GM12875 (cell line): Measurements from ENCODE around the gene ADAMTSL2.

ENCODE experiments used
- H3K4me3 ChIP-seq: one replicate; pipeline ENCODE4 v1.5.1; 2011; ENCODE audit warnings: low read depth, low read length, control low read depth
- TF ChIP-seq, protein P1 (sequence below): IDR thresholded peaks from 2 replicates; pipeline ENCODE4 v1.5.1; 2011; ENCODE audit warnings: low read depth, mild to moderate bottlenecking, control low read depth, inconsistent platforms, low read length, moderate library complexity, borderline replicate concordance; ENCODE audit not compliant: insufficient read depth

Gene ADAMTSL2

DNA sequence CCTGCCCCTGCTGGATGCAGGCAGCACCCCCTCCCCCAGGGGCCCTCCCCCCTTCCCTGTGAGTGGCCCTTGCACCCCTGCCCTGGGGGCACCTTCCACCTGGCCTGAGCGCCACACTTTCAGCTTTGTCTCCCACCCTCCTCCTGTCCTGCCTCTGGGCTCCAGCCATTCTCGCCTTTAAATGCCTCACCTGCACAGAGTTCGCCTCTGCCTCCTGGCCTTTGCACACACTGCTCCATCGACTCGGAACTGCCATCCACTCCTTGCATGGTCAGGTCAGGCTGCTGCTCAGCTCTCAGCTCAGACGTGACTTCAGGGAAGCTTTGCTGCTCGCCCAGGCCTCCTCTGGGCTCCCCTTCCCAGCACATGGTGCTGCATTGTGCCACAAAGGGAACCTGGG, 64.5 kb downstream of the ADAMTSL2 start:
- no peak overlapping the region for H3K4me3 ChIP-seq
- TF ChIP-seq, protein P1, sequence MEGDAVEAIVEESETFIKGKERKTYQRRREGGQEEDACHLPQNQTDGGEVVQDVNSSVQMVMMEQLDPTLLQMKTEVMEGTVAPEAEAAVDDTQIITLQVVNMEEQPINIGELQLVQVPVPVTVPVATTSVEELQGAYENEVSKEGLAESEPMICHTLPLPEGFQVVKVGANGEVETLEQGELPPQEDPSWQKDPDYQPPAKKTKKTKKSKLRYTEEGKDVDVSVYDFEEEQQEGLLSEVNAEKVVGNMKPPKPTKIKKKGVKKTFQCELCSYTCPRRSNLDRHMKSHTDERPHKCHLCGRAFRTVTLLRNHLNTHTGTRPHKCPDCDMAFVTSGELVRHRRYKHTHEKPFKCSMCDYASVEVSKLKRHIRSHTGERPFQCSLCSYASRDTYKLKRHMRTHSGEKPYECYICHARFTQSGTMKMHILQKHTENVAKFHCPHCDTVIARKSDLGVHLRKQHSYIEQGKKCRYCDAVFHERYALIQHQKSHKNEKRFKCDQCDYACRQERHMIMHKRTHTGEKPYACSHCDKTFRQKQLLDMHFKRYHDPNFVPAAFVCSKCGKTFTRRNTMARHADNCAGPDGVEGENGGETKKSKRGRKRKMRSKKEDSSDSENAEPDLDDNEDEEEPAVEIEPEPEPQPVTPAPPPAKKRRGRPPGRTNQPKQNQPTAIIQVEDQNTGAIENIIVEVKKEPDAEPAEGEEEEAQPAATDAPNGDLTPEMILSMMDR: no peak

DNA sequence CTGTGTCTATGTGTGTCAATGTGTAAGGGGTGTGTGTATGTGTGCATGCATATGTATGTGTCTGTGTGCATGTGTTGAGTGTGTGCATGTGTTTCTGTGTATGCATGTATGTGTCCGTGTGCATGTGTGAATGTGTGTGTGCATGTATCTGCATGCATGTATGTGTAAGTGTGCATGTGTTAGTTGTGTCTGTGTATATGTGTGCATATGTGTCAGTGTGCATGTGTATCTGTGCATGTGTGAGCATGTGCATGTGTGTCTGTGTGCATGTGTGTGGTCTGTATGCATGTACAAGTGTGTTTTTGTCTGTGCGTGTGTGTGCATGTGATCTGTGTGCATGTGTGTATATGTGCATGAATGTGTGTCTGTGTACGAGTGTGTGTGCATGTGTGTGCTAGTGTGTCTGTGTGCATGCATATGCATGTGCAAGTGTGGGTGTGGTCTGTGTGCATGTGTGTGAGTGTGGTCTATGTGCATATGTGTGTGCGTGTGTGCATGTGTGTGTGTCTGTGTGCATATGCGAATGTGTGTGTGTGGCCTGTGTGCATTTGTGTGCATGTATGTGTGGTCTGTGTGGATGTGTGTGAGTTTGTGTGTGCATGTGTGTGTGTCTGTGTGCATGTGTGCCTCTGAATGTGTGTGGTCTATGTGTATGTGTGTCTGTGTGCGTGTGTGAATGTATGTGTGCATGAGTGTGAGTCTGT, 65.1 kb downstream of the ADAMTSL2 start:
- no peak overlapping the region for H3K4me3 ChIP-seq
- TF ChIP-seq, protein P1: no peak

DNA sequence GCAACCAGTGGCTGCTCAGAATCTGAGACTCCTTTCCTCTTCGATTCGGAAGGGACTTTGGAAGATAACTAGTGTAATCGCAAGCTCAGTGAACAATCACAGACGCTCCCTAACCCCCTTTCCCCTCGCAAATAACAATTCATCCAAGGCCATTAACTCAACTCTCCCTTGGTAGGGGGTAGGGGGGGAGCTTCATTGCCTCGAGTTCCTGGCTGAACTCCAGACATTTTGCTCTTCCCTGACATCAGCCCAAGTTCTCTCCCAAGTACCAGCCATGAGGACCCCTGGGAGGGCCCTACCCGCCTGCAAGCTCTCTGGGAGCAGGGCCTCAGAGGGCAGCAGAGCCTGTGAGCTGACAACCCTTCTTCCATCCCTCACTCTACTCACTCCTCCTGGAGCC, 66.2 kb downstream of the ADAMTSL2 start:
- H3K4me3 ChIP-seq: no peak overlapping the region
- TF ChIP-seq, protein P1: no peak

DNA sequence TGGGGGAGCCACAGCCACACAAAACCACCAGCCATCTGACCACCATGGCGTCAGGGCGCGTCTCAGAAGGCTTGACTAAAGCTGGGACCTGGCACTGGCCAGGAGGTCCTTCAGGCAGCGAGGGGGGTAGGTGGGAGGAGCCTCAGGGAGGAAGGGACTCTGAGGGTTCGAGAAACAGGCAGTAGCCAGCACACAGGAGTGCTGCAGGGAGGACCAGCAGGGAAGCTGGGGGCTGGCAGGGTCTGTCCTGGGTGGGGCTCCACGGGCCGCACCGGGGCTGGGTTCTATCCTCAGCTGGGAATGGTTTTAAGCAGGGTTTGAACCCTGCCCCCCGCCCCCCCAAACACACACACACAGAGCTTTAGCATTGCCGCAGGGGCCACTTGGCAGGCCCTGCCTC, 67.2 kb downstream of the ADAMTSL2 start:
- TF ChIP-seq, protein P1: no peak
- H3K4me3 ChIP-seq: no peak overlapping the region

DNA sequence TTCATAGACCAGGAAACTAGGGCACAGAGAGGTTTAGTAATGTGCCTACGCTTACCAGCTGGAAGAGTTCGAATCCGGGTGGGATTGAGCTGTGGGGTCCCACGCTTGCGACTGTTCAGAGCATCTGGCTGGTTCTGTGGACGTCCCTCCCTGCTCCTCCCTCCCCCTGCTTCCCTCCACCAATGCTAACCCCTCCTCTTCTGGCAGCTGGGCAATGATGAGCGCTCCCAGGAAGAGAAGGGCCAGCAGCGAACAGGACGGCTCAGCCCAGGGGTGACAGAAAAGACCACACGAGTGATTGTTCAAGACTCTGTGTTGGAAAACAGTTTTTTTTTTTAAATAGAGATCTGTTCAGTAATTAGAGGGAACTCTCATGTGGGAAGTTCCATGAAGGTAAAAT, 67.8 kb downstream of the ADAMTSL2 start:
- H3K4me3 ChIP-seq: no peak overlapping the region
- TF ChIP-seq, protein P1: no peak

DNA sequence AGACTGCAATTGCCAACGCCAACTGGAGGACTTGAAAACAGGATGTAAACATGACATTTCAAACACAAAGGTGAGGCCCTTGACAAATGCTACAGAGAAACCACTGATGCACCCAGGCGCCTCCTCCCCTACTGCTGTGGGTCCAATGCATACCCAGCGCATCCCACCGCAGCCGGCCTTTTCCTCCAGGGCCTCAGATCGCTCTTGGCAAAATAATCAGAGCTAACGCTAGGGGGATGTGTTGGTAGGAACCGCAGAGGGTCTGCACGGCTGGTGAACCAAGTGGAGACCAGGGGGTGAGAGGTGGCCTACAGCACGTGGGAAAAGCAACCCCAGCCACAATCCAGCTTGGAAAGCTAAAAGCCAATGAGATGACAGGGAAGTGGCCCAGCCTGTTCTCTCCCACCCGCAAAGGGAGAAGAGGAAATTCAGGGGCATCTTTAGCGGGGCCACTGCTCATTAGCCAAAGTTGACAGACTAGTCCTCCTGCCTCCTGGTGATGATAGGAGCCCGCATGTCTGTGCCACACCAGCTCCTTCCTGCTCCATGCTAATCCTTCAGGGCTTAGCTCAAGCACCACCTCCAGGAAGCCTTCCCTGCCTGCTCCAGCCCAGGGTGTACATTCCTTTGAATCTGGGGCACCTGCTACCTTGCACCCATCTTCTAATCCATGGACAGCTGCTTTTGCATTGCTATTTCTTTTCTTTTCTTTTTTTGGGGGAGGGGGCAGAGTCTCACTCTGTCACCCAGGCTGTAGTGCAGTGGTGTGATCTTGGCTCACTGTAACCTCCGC, 68.8 kb downstream of the ADAMTSL2 start:
- no peak overlapping the region for H3K4me3 ChIP-seq
- TF ChIP-seq, protein P1: 0 out of 2 replicates have a peak, but pooled peaks have one; percentile 10

DNA sequence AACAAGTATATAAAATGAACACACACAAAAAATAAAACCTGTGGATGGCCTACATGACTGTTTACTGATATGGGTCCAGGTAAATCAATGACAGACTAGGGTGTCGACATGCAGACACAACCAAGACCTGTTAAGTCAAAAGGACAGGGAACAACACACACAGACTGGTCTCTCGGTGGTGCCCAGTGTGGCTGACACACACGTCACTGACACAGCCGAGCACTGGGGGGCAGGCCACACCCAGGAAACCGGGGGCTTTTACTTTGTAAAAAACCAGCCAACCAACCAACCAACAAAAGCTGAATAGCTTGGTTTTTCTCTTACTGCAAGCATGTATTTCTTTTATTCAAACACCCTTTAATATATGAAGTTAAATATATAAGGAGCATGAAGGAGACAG, 69.7 kb downstream of the ADAMTSL2 start:
- TF ChIP-seq, protein P1: 0 out of 2 replicates have a peak, but pooled peaks have one; percentile 22
- H3K4me3 ChIP-seq: no peak overlapping the region
